ENCODE data around the gene RBPJ. TPM values are rescaled to one million over a fixed set of nuclear protein-coding genes. Genes with fewer than 3 reads are reported as not detected.

Gene RBPJ
- total RNA-seq, 1 experiment from 2014 or later = 59.8 TPM

DNA sequence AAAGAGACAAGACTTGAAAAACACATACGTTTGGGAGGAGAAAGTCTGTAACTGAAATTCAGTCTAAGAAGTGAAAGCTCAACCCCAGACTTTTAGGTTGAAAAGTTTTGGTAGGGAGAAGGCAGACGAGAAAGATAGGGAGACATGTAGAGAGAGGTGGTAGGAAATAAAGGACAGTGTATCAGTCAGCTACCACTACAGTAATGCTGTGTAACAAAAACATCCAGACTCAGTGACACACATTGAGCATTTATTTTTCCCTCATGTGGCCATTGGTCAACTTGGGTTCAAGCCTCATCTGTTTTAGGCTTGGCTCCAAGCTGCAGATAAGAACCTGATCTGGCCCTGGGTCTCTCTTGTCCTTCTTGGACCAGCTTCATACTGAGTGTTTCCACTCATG is 142.6 kb downstream of the RBPJ start:
- no peaks in the 10 kb centered on the region for H3K9me3 ChIP-seq (ENCODE audit: low read depth, low read length, poor library complexity, severe bottlenecking)
- H3K4me3 ChIP-seq (ENCODE audit: low read depth, low read length, poor library complexity, severe bottlenecking) = no peak overlapping the region
- BruUV-seq (replicated peaks) = no TSS peak
- no peak overlapping the region for H3K27ac ChIP-seq (ENCODE audit: low read depth, low read length, poor library complexity, severe bottlenecking)
- intact Hi-C loops (cut with micrococcal nuclease; ENCODE audit: unreplicated experiment) = no loop called here
- no peak for DNase-seq (ENCODE audit: low spot score)
- POLR2A ChIA-PET (ENCODE audit: low non-redundant PET) = no interaction called here
- CTCF ChIA-PET = no interaction called here
- TF ChIP-seq EZH2 (IDR thresholded peaks at IDR 0.05; ENCODE audit: borderline replicate concordance, low read depth, low read length, poor library complexity, severe bottlenecking) = no peak
- TF ChIP-seq, protein P1, sequence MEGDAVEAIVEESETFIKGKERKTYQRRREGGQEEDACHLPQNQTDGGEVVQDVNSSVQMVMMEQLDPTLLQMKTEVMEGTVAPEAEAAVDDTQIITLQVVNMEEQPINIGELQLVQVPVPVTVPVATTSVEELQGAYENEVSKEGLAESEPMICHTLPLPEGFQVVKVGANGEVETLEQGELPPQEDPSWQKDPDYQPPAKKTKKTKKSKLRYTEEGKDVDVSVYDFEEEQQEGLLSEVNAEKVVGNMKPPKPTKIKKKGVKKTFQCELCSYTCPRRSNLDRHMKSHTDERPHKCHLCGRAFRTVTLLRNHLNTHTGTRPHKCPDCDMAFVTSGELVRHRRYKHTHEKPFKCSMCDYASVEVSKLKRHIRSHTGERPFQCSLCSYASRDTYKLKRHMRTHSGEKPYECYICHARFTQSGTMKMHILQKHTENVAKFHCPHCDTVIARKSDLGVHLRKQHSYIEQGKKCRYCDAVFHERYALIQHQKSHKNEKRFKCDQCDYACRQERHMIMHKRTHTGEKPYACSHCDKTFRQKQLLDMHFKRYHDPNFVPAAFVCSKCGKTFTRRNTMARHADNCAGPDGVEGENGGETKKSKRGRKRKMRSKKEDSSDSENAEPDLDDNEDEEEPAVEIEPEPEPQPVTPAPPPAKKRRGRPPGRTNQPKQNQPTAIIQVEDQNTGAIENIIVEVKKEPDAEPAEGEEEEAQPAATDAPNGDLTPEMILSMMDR (conservative IDR thresholded peaks at IDR 0.05; ENCODE audit: low read depth, low read length) = no peak
- no peaks in the 10 kb centered on the region for H3K36me3 ChIP-seq (ENCODE audit: insufficient read depth, low read length, poor library complexity, severe bottlenecking)
- no peaks in the 10 kb centered on the region for H3K4me1 ChIP-seq (ENCODE audit: insufficient read depth, low read length, poor library complexity, severe bottlenecking)
- no peaks in the 10 kb centered on the region for H3K27me3 ChIP-seq (replicated peaks; ENCODE audit: insufficient read depth, low read depth, low read length, poor library complexity)

DNA sequence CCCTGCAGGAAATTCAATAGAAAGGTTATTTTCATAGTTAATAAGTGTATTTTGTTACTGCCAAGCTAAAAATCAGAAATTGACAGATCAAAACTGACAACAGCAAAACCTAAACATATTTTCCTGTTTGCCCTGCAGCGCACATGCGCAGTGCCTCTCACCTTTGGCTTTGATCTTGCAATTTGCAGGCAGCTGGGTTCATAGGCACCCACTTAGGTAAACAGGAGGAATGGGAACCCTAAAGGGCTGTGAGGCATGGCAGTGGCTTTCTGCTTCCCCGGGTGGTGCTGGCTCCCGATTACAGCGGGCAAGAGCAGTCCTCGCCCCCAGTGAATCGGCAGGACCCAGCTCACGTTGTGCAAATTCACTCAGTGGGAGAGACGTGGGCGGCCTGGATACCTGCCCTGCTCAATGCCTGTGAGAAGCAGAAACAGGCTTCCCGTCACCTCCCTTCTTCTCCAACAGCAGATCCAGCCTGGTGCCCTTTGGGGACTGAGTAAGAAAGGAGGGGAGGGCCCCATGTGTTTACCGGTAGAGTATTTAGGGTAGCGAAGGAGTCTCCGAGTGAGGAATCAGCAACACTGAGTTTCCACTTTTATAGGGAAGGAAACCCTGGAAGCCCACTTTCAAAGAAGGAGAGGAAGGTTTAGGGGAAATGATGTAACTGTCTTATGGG is 143.7 kb downstream of the RBPJ start:
- H3K27ac ChIP-seq (ENCODE audit: low read depth, low read length, poor library complexity, severe bottlenecking) = no peak overlapping the region
- no peak overlapping the region for H3K4me3 ChIP-seq (ENCODE audit: low read depth, low read length, poor library complexity, severe bottlenecking)
- POLR2A ChIA-PET (ENCODE audit: low non-redundant PET) = no interaction called here
- H3K9me3 ChIP-seq (ENCODE audit: low read depth, low read length, poor library complexity, severe bottlenecking) = no peaks in the 10 kb centered on the region
- intact Hi-C loops (cut with micrococcal nuclease; ENCODE audit: unreplicated experiment) = no loop called here
- CTCF ChIA-PET = no interaction called here
- H3K27me3 ChIP-seq (replicated peaks; ENCODE audit: insufficient read depth, low read depth, low read length, poor library complexity) = no peaks in the 10 kb centered on the region
- no peaks in the 10 kb centered on the region for H3K4me1 ChIP-seq (ENCODE audit: insufficient read depth, low read length, poor library complexity, severe bottlenecking)
- no peaks in the 10 kb centered on the region for H3K36me3 ChIP-seq (ENCODE audit: insufficient read depth, low read length, poor library complexity, severe bottlenecking)
- DNase-seq (ENCODE audit: low spot score) = no peak
- no TSS peak for BruUV-seq (replicated peaks)
- TF ChIP-seq, protein P1 (conservative IDR thresholded peaks at IDR 0.05; ENCODE audit: low read depth, low read length) = no peak
- no peak for TF ChIP-seq EZH2 (IDR thresholded peaks at IDR 0.05; ENCODE audit: borderline replicate concordance, low read depth, low read length, poor library complexity, severe bottlenecking)

DNA sequence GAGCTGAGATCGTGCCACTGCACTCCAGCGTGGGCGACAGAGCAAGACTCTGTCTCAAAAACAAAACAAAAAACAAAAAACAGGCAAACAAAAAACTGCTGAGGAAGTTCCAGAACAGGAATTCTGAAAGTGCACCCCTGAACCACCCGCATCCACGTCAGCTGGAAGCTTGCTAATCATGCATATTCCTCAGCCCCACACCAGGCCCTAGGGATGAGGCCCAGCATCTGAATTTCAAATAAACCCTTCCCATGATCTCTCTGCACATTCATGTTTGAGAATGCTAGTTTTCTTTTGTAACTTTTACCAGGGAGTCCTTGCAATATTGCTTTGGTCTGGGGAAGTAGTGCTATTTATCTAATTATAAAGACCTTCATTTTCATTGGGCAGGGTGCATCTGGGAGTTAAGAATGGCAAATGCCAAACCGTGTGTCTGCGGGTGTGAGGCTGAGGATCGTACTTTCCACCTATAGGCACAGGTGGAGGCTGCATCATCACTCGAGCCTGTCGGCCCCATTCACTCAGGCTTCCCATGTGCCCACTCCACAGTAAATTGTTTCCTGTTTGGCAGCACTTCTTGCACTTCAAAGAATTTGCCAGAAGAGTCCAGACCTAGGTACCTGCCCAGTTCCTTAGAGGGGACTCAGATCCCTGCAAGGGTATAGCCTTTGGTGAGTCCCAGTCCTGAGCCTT is 145.9 kb downstream of the RBPJ start:
- H3K9me3 ChIP-seq (ENCODE audit: low read depth, low read length, poor library complexity, severe bottlenecking) = no peaks in the 10 kb centered on the region
- no TSS peak for BruUV-seq (replicated peaks)

More for the DNA sequence above, 145.9 kb downstream of the RBPJ start:
- Histone ChIP-seq H3K36me3 (ENCODE audit: insufficient read depth, low read length, poor library complexity, severe bottlenecking) (no peaks in the 10 kb centered on the region), H3K27ac (ENCODE audit: low read depth, low read length, poor library complexity, severe bottlenecking) (no peak overlapping the region), H3K4me1 (ENCODE audit: insufficient read depth, low read length, poor library complexity, severe bottlenecking) (no peaks in the 10 kb centered on the region), H3K27me3 (replicated peaks; ENCODE audit: insufficient read depth, low read depth, low read length, poor library complexity) (no peaks in the 10 kb centered on the region), H3K4me3 (ENCODE audit: low read depth, low read length, poor library complexity, severe bottlenecking) (no peak overlapping the region)
- intact Hi-C loops (cut with micrococcal nuclease; ENCODE audit: unreplicated experiment) = no loop called here
- ChIA-PET POLR2A (ENCODE audit: low non-redundant PET) (no interaction called here), CTCF (no interaction called here)
- DNase-seq (ENCODE audit: low spot score) = no peak
- TF ChIP-seq, protein P1 (conservative IDR thresholded peaks at IDR 0.05; ENCODE audit: low read depth, low read length) = no peak
